AG04450 (cell line): ENCODE measurements around the gene RBP3. TPM values are rescaled to one million over a fixed set of nuclear protein-coding genes. Genes with fewer than 3 reads are reported as not detected.

Experiments
- CTCF ChIA-PET: fragments of 300-600, 350-600 bp; formaldehyde crosslinking; extraction: SDS; loops from one replicate; lab custom pipeline; 2022; ENCODE audit warnings: antibody characterized with exemption, inconsistent platforms; lab: Charles Lee
- POLR2A ChIA-PET: fragments of 350-600 bp; formaldehyde crosslinking; extraction: SDS; loops from one replicate; lab custom pipeline; 2021; ENCODE audit warnings: antibody characterized with exemption, inconsistent platforms; lab: Yijun Ruan, JAX
- DNase-seq: peaks from one replicate; pipeline ENCODE4 v3.0.0-alpha.2; 2011; ENCODE audit warnings: low read depth, low spot score
- H3K27ac ChIP-seq: one replicate; pipeline ENCODE4 v1.5.1; 2012; ENCODE audit warnings: low read depth, low read length, control low read depth
- H3K27me3 ChIP-seq: one replicate; pipeline ENCODE4 v1.6.0; 2012; ENCODE audit warnings: low read length; ENCODE audit not compliant: control insufficient read depth, insufficient read depth
- H3K4me3 ChIP-seq: 2 replicates; pipeline ENCODE4 v1.5.1; 2011; ENCODE audit warnings: mild to moderate bottlenecking, low read depth, low read length, control low read depth
- H3K9me3 ChIP-seq: 2 replicates; pipeline ENCODE4 v1.5.1; 2012; ENCODE audit warnings: low read length; ENCODE audit not compliant: control insufficient read depth, insufficient read depth
- CTCF ChIP-seq: IDR thresholded peaks from 2 replicates; pipeline ENCODE4 v1.5.1; 2011; ENCODE audit warnings: low read depth, low read length, control low read depth, inconsistent platforms
- polyA plus RNA-seq: library from polyadenylated mRNA; depleted of rRNA; stranded (reverse); fragments of >200 nt; gene quantifications from 2 replicates; pipeline ENCODE4 v1.2.3, GENCODE V29; 2011

The RBP3 gene
- polyA plus RNA-seq, 1 experiment: not detected

GRCh38 chr10:47317251-47317650, 30.9 kb upstream of the RBP3 start:
- Histone ChIP-seq H3K27ac (no peak overlapping the region), H3K9me3 (no peaks in the 10 kb centered on the region), H3K27me3 (peaks cover 29% of the 10 kb centered on the region), H3K4me3 (no peak overlapping the region)
- DNase-seq: no peak
- TF ChIP-seq CTCF: no peak
- POLR2A ChIA-PET: no interaction called here
- CTCF ChIA-PET: interaction anchor here (1.2 kb wide), 1 partner anchor 23 kb away, joined by 4 read pairs; no protein-coding TSS in a partner anchor

GRCh38 chr10:47318706-47319105, 29.5 kb upstream of the RBP3 start:
- DNase-seq: no peak
- no peaks in the 10 kb centered on the region for H3K9me3 ChIP-seq
- CTCF ChIA-PET: interaction anchor here (0.5 to 1.2 kb wide), 2 partner anchors 22 to 323 kb away, joined by 3 to 4 read pairs; no protein-coding TSS in a partner anchor
- POLR2A ChIA-PET: no interaction called here
- H3K27ac ChIP-seq: no peak overlapping the region
- H3K27me3 ChIP-seq: peaks cover 38% of the 10 kb centered on the region
- no peak overlapping the region for H3K4me3 ChIP-seq
- TF ChIP-seq CTCF: no peak

GRCh38 chr10:47319784-47320183, 28.4 kb upstream of the RBP3 start:
- Histone ChIP-seq H3K27ac (no peak overlapping the region), H3K4me3 (no peak overlapping the region), H3K27me3 (peaks cover 35% of the 10 kb centered on the region), H3K9me3 (no peaks in the 10 kb centered on the region)
- POLR2A ChIA-PET: no interaction called here
- CTCF ChIA-PET: interaction anchor here (1.4 kb wide), 1 partner anchor 295 kb away, joined by 3 read pairs; no protein-coding TSS in a partner anchor
- DNase-seq: no peak
- TF ChIP-seq CTCF: no peak

GRCh38 chr10:47320812-47321211, 27.4 kb upstream of the RBP3 start:
- POLR2A ChIA-PET: no interaction called here
- Histone ChIP-seq H3K4me3 (no peak overlapping the region), H3K9me3 (no peaks in the 10 kb centered on the region), H3K27me3 (peaks cover 35% of the 10 kb centered on the region), H3K27ac (no peak overlapping the region)
- CTCF ChIA-PET: interaction anchor here (1.4 kb wide), 1 partner anchor 296 kb away, joined by 3 read pairs; no protein-coding TSS in a partner anchor
- DNase-seq: no peak
- TF ChIP-seq CTCF: no peak

- POLR2A ChIA-PET: no interaction called here
- no peaks in the 10 kb centered on the region for H3K9me3 ChIP-seq
- no peak for DNase-seq
- CTCF ChIA-PET: no interaction called here
- no peak for TF ChIP-seq CTCF
- H3K4me3 ChIP-seq: no peak overlapping the region
- peaks cover 35% of the 10 kb centered on the region for H3K27me3 ChIP-seq
- no peak overlapping the region for H3K27ac ChIP-seq
Measured at GRCh38 chr10:47321521-47322195, 26.5 kb upstream of the RBP3 start.
